WTC11 (cell line): ENCODE data around the gene SMARCD1. TPM values are rescaled to one million over a fixed set of nuclear protein-coding genes. Genes with fewer than 3 reads are reported as not detected.
A peak's percentile ranks its signal among the peaks of the same experiment; 100 is the strongest.

ENCODE experiments used
- ATAC-seq: fragments of 200-7000 bp; cut with Tn5 transposase; 2 replicates; pipeline ENCODE4 v1.10.0; 2021; ENCODE audit warnings: mild to moderate bottlenecking, moderate library complexity
- CTCF ChIA-PET: fragments of 300-600 bp; sonication (Branson Sonifier 250); formaldehyde crosslinking; loops from one replicate; lab custom pipeline; 2021; ENCODE audit warnings: antibody characterized with exemption; lab: Charles Lee
- POLR2A ChIA-PET: fragments of 350-600 bp; sonication (Branson Sonifier 250); formaldehyde crosslinking; loops from one replicate; lab custom pipeline; 2021; ENCODE audit warnings: antibody characterized with exemption; lab: Charles Lee
- DNase-seq: peaks from one replicate; pipeline ENCODE4 v3.0.0; 2021; ENCODE audit warnings: low spot score
- H3K27ac Mint-ChIP-seq: 2 replicates; pipeline ENCODE4 v1.8.0; 2021; ENCODE audit warnings: mixed read lengths
- H3K27me3 Mint-ChIP-seq: 2 replicates; pipeline ENCODE4 v1.8.0; 2021; ENCODE audit warnings: low read depth, mild to moderate bottlenecking, moderate library complexity, mixed read lengths
- H3K36me3 Mint-ChIP-seq: 2 replicates; pipeline ENCODE4 v1.8.0; 2021; ENCODE audit warnings: mixed read lengths
- H3K4me1 Mint-ChIP-seq: 2 replicates; pipeline ENCODE4 v1.8.0; 2022; ENCODE audit warnings: mixed read lengths
- H3K4me3 Mint-ChIP-seq: 2 replicates; pipeline ENCODE4 v1.8.0; 2021; ENCODE audit warnings: mild to moderate bottlenecking, moderate library complexity, mixed read lengths
- H3K9me3 Mint-ChIP-seq: 2 replicates; pipeline ENCODE4 v1.8.0; 2021; ENCODE audit warnings: mixed read lengths
- ARID4B ChIP-seq: sonication (generic); formaldehyde crosslinking; IDR thresholded peaks from 2 replicates; pipeline ENCODE4 v1.8.0; 2023; ENCODE audit warnings: missing genetic modification reagents, mild to moderate bottlenecking, borderline replicate concordance
- CREM ChIP-seq: sonication (generic); formaldehyde crosslinking; IDR thresholded peaks from 2 replicates; pipeline ENCODE4 v1.8.1; 2022; ENCODE audit warnings: mild to moderate bottlenecking, missing genetic modification reagents, moderate library complexity
- ERG ChIP-seq: fragments of 250-450 bp; sonication (Bioruptor Pico); IDR thresholded peaks from 2 replicates; pipeline ENCODE4 v1.8.0; 2021; ENCODE audit warnings: mild to moderate bottlenecking
- FOXK1 ChIP-seq: sonication (generic); formaldehyde crosslinking; IDR thresholded peaks from 2 replicates; pipeline ENCODE4 v1.8.0; 2022; ENCODE audit warnings: mild to moderate bottlenecking, moderate library complexity, missing genetic modification reagents
- GRHL2 ChIP-seq: fragments of 250-450 bp; sonication (Bioruptor Pico); IDR thresholded peaks from 2 replicates; pipeline ENCODE4 v1.8.0; 2022; ENCODE audit warnings: mild to moderate bottlenecking, moderate library complexity; ENCODE audit not compliant: insufficient replicate concordance, severe bottlenecking
- IRF1 ChIP-seq: sonication (generic); formaldehyde crosslinking; IDR thresholded peaks from 2 replicates; pipeline ENCODE4 v1.8.0; 2023; ENCODE audit warnings: missing genetic modification reagents
- IRF2 ChIP-seq: sonication (generic); formaldehyde crosslinking; IDR thresholded peaks from 2 replicates; pipeline ENCODE4 v1.8.0; 2022; ENCODE audit warnings: low read depth, missing genetic modification reagents, borderline replicate concordance
- MAX ChIP-seq: sonication (generic); formaldehyde crosslinking; IDR thresholded peaks from 2 replicates; pipeline ENCODE4 v1.8.0; 2022; ENCODE audit warnings: mild to moderate bottlenecking, missing genetic modification reagents
- NFYB ChIP-seq: sonication (generic); formaldehyde crosslinking; conservative IDR thresholded peaks from 2 replicates; pipeline ENCODE4 v1.8.0; 2022; ENCODE audit warnings: low read depth, missing genetic modification reagents
- PRDM15 ChIP-seq: sonication (generic); formaldehyde crosslinking; IDR thresholded peaks from 2 replicates; pipeline ENCODE4 v1.8.0; 2022; ENCODE audit warnings: missing genetic modification reagents
- PREB ChIP-seq: sonication (generic); formaldehyde crosslinking; IDR thresholded peaks from 2 replicates; pipeline ENCODE4 v1.8.1; 2022; ENCODE audit warnings: mild to moderate bottlenecking, missing genetic modification reagents, moderate library complexity, borderline replicate concordance
- RELA ChIP-seq: sonication (generic); formaldehyde crosslinking; IDR thresholded peaks from 2 replicates; pipeline ENCODE4 v1.8.1; 2022; ENCODE audit warnings: missing genetic modification reagents, mild to moderate bottlenecking, borderline replicate concordance
- SMAD3 ChIP-seq: sonication (generic); formaldehyde crosslinking; IDR thresholded peaks from 2 replicates; pipeline ENCODE4 v1.8.0; 2022; ENCODE audit warnings: missing genetic modification reagents, mild to moderate bottlenecking, borderline replicate concordance
- TEAD1 ChIP-seq: sonication (generic); formaldehyde crosslinking; IDR thresholded peaks from 2 replicates; pipeline ENCODE4 v1.8.0; 2022; ENCODE audit warnings: mild to moderate bottlenecking, missing genetic modification reagents
- TP53 ChIP-seq: sonication (generic); formaldehyde crosslinking; IDR thresholded peaks from 2 replicates; pipeline ENCODE4 v1.8.1; 2023; ENCODE audit warnings: mild to moderate bottlenecking, missing genetic modification reagents
- USF1 ChIP-seq: sonication (generic); formaldehyde crosslinking; IDR thresholded peaks from 2 replicates; pipeline ENCODE4 v1.8.0; 2022; ENCODE audit warnings: mild to moderate bottlenecking, missing genetic modification reagents
- USF2 ChIP-seq: sonication (generic); formaldehyde crosslinking; IDR thresholded peaks from 2 replicates; pipeline ENCODE4 v1.8.1; 2023; ENCODE audit warnings: mild to moderate bottlenecking, missing genetic modification reagents, moderate library complexity
- ZNF396 ChIP-seq: fragments of 250-450 bp; sonication (Bioruptor Pico); IDR thresholded peaks from 2 replicates; pipeline ENCODE4 v1.8.0; 2021; ENCODE audit warnings: mild to moderate bottlenecking, moderate library complexity, borderline replicate concordance
- total RNA-seq: library from RNA; stranded (reverse); gene quantifications from 3 replicates; pipeline ENCODE4 v1.2.3, GENCODE V29; 2021

SMARCD1 gene
- total RNA-seq, 1 experiment from 2014 or later, result 165 TPM

GRCh38 chr12:50079771-50080170, 5.4 kb upstream of the SMARCD1 start:
- peaks cover 32% of the 10 kb centered on the region for H3K27me3 Mint-ChIP-seq
- TF ChIP-seq PRDM15 (CRISPR knock-in tag) (no peak), TEAD1 (CRISPR knock-in tag) (no peak), CREM (CRISPR knock-in tag) (no peak), SMAD3 (CRISPR knock-in tag) (no peak), GRHL2 (CRISPR knock-in tag) (no peak)
- no peak overlapping the region for H3K4me3 Mint-ChIP-seq
- H3K9me3 Mint-ChIP-seq, result no peaks in the 10 kb centered on the region
- peaks cover 19% of the 10 kb centered on the region for H3K4me1 Mint-ChIP-seq
- ChIA-PET POLR2A (interaction anchor here (0.5 to 0.6 kb wide), 2 partner anchors 181 to 353 kb away, joined by 3 read pairs; no protein-coding TSS in a partner anchor), CTCF (interaction anchor here (0.7 to 1.0 kb wide), 2 partner anchors 9 to 32 kb away, joined by 3 to 4 read pairs; partner anchors contain the start of gene COX14)
- no peak for ATAC-seq
- H3K36me3 Mint-ChIP-seq, result no peaks in the 10 kb centered on the region
- H3K27ac Mint-ChIP-seq, result no peak overlapping the region
- DNase-seq, result no peak

GRCh38 chr12:50081096-50081808, 3.9 kb upstream of the SMARCD1 start:
- ChIA-PET POLR2A (interaction anchor here (0.5 to 0.6 kb wide), 2 partner anchors 31 to 557 kb away, joined by 3 to 4 read pairs; partner anchors contain the start of gene COX14), CTCF (interaction anchor here (0.7 to 1.5 kb wide), 4 partner anchors 11 to 233 kb away, joined by 3 to 15 read pairs (median 7); no protein-coding TSS in a partner anchor)
- Mint-ChIP-seq H3K27ac (no peak overlapping the region), H3K4me3 (peak overlapping the region; percentile 54), H3K36me3 (no peaks in the 10 kb centered on the region), H3K27me3 (peaks cover 32% of the 10 kb centered on the region), H3K4me1 (peaks cover 24% of the 10 kb centered on the region), H3K9me3 (no peaks in the 10 kb centered on the region)
- peak; percentile 3; the same call in 1 of the 2 replicates for ATAC-seq
- DNase-seq, result peak; percentile 47
- no peak for TF ChIP-seq ZNF396 (CRISPR knock-in tag)
- TF ChIP-seq NFYB, result no peak
- TF ChIP-seq PREB (CRISPR knock-in tag), result no peak
- no peak for TF ChIP-seq IRF2 (CRISPR knock-in tag)
- no peak for TF ChIP-seq TP53 (CRISPR knock-in tag)
- no peak for TF ChIP-seq IRF1 (CRISPR knock-in tag)
- peak; percentile 76; the same call in 1 of the 2 replicates for TF ChIP-seq USF1 (CRISPR knock-in tag)
- TF ChIP-seq RELA (CRISPR knock-in tag), result 0 out of 2 replicates have a peak, but pooled peaks have one; percentile 53
- peak; percentile 77; the same call in 1 of the 2 replicates for TF ChIP-seq MAX (CRISPR knock-in tag)
- TF ChIP-seq FOXK1, result peak; percentile 32; the same call in 1 of the 2 replicates
- peak; percentile 62 for TF ChIP-seq USF2 (CRISPR knock-in tag)
- TF ChIP-seq ARID4B, result 0 out of 2 replicates have a peak, but pooled peaks have one; percentile 42
- TF ChIP-seq TEAD1 (CRISPR knock-in tag), result 0 out of 2 replicates have a peak, but pooled peaks have one; percentile 47
- TF ChIP-seq ERG, result no peak
